Measurements from ENCODE around the gene C1QB. TPM values are rescaled to one million over a fixed set of nuclear protein-coding genes. Genes with fewer than 3 reads are reported as not detected.
"Not testable (repeated sequence)": the region's sequence is repeated elsewhere in the genome, so short reads cannot be mapped to it uniquely, and the experiment has no call there.

Gene C1QB
- total RNA-seq, 1 donor from 2014 or later, result 707 TPM

- no peaks in the 10 kb centered on the region for H3K4me1 ChIP-seq
- no peak for DNase-seq
- no peaks in the 10 kb centered on the region for H3K9me3 ChIP-seq
- H3K27ac ChIP-seq, result no peak overlapping the region
- TF ChIP-seq CTCF (IDR thresholded peaks at IDR 0.05), result no peak
- no peaks in the 10 kb centered on the region for H3K36me3 ChIP-seq
- intact Hi-C loops (cut with DNase I), result no loop called here
- H3K4me3 ChIP-seq, result no peak overlapping the region
- peaks cover 51% of the 10 kb centered on the region for H3K27me3 ChIP-seq
- ATAC-seq, result no peak
These were observed 21.3 kb downstream of the C1QB start for GRCh38 chr1:22674410-22674749.

GRCh38 chr1:22676151-22676550 lies 23.1 kb downstream of the C1QB start:
- DNase-seq; H3K36me3 ChIP-seq; H3K4me3 ChIP-seq; H3K27ac ChIP-seq; H3K4me1 ChIP-seq; intact Hi-C loops (cut with DNase I); ATAC-seq; H3K9me3 ChIP-seq: not testable (repeated sequence)
- H3K27me3 ChIP-seq, result peaks cover 39% of the 10 kb centered on the region

GRCh38 chr1:22676916-22677583 lies 24.0 kb downstream of the C1QB start:
- ATAC-seq (no peak), DNase-seq (no peak)
- no peak overlapping the region for H3K4me3 ChIP-seq
- H3K27me3 ChIP-seq, result peaks cover 36% of the 10 kb centered on the region
- intact Hi-C loops (cut with DNase I), result no loop called here
- no peak for TF ChIP-seq CTCF (IDR thresholded peaks at IDR 0.05)
- no peaks in the 10 kb centered on the region for H3K36me3 ChIP-seq
- H3K9me3 ChIP-seq, result no peaks in the 10 kb centered on the region
- no peak overlapping the region for H3K27ac ChIP-seq
- no peaks in the 10 kb centered on the region for H3K4me1 ChIP-seq

GRCh38 chr1:22677931-22678896 lies 25.2 kb downstream of the C1QB start:
- intact Hi-C loops (cut with DNase I), result no loop called here
- TF ChIP-seq CTCF (IDR thresholded peaks at IDR 0.05), result no peak
- H3K9me3 ChIP-seq, result no peaks in the 10 kb centered on the region
- no peaks in the 10 kb centered on the region for H3K36me3 ChIP-seq
- no peak overlapping the region for H3K4me3 ChIP-seq
- DNase-seq (no peak), ATAC-seq (no peak)
- H3K27me3 ChIP-seq, result peaks cover 38% of the 10 kb centered on the region
- no peak overlapping the region for H3K27ac ChIP-seq
- H3K4me1 ChIP-seq, result no peaks in the 10 kb centered on the region

GRCh38 chr1:22680726-22681125 lies 27.7 kb downstream of the C1QB start:
- TF ChIP-seq CTCF (IDR thresholded peaks at IDR 0.05), result no peak
- H3K9me3 ChIP-seq, result no peaks in the 10 kb centered on the region
- no peaks in the 10 kb centered on the region for H3K36me3 ChIP-seq
- intact Hi-C loops (cut with DNase I), result no loop called here
- no peak overlapping the region for H3K4me3 ChIP-seq
- no peak overlapping the region for H3K27ac ChIP-seq
- DNase-seq (no peak), ATAC-seq (no peak)
- no peaks in the 10 kb centered on the region for H3K4me1 ChIP-seq
- peaks cover 24% of the 10 kb centered on the region for H3K27me3 ChIP-seq

Data from upper lobe of right lung (tissue), 1 donor.